ENCODE results near the gene CDH23.

DNA sequence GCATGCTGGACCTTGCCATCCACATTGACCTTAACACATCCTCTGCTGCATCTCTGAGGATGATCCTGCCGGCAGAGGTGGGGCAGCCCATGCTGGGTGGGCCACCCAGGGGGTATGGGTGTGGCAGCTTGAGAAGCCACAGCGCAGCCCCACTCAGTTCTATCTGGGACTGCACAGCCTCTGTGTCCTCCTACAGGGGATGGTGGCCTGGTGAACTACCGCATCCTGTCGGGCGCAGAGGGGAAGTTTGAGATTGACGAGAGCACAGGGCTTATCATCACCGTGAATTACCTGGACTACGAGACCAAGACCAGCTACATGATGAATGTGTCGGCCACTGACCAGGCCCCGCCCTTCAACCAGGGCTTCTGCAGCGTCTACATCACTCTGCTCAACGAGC, 335.1 kb downstream of the CDH23 start:
- no peak for TF ChIP-seq NR3C1 (CRISPR knock-in tag; conservative IDR thresholded peaks at IDR 0.05; ENCODE audit: low read depth)
- TF ChIP-seq ESRRA (CRISPR knock-in tag; IDR thresholded peaks at IDR 0.05; ENCODE audit: borderline replicate concordance) = no peak

Data from WTC11 (cell line).